GM12873 (cell line): Measurements from ENCODE around the gene C1orf56.
A peak's percentile ranks its signal among the peaks of the same experiment; 100 is the strongest.

ENCODE experiments used
- TF ChIP-seq, protein P1 (sequence below): IDR thresholded peaks from 2 replicates; pipeline ENCODE4 v1.5.1; 2012; ENCODE audit warnings: low read depth, mild to moderate bottlenecking, moderate library complexity, low read length, control low read depth; ENCODE audit not compliant: insufficient read depth; ENCODE audit errors: missing control alignments

Gene C1orf56

DNA sequence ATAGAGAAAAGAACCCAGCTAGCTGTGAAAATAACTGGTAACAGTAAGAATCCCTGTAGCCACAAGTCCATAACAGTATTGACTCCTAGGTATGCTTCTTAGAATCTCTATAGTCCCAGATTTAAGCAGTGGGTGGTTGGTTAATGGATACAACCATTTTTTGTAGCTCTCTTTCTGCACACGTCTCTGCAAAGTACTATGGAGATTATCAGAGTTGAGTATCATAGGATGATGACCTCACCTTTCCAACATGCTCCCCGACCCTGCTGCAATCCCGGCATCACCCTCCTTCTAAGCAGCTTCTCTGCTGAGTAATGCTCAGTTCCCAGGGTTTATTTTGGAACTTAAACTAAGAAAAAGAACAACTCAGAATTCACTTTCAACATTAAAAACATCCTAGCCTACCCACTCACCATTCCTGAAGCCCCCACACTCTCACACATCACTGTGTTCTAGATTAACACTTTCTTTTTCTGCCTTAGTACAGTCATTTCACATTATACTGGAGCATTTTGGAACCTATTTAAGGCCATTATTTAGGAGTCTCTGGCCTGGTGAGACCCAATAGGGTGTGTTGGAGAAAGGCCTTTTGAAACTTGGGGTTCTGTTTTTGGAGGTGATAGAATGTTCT is 15.3 kb downstream of the C1orf56 start:
- TF ChIP-seq, protein P1, sequence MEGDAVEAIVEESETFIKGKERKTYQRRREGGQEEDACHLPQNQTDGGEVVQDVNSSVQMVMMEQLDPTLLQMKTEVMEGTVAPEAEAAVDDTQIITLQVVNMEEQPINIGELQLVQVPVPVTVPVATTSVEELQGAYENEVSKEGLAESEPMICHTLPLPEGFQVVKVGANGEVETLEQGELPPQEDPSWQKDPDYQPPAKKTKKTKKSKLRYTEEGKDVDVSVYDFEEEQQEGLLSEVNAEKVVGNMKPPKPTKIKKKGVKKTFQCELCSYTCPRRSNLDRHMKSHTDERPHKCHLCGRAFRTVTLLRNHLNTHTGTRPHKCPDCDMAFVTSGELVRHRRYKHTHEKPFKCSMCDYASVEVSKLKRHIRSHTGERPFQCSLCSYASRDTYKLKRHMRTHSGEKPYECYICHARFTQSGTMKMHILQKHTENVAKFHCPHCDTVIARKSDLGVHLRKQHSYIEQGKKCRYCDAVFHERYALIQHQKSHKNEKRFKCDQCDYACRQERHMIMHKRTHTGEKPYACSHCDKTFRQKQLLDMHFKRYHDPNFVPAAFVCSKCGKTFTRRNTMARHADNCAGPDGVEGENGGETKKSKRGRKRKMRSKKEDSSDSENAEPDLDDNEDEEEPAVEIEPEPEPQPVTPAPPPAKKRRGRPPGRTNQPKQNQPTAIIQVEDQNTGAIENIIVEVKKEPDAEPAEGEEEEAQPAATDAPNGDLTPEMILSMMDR, result no peak

GRCh38 chr1:151065089-151065645 is 17.6 kb downstream of the C1orf56 start:
- TF ChIP-seq, protein P1, result no peak

DNA sequence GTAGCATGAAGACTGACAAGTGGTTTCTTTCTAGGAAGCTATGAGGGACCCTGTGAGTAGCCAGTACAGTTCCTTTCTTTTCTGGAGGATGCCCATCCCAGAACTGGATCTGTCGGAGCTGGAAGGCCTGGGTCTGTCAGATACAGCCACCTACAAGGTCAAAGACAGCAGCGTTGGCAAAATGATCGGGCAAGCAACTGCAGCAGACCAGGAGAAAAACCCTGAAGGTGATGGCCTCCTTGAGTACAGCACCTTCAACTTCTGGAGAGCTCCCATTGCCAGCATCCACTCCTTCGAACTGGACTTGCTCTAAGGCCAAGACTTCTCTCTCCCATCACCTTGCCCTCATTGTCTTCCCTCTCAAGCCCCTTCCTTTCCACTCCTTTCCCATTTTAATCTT is 19.6 kb downstream of the C1orf56 start:
- TF ChIP-seq, protein P1, result no peak

- TF ChIP-seq, protein P1, result no peak
These were observed 21.5 kb downstream of the C1orf56 start for GRCh38 chr1:151069103-151069486.

- TF ChIP-seq, protein P1, result peak; percentile 94
These were observed 23.1 kb downstream of the C1orf56 start, which contains the start of gene GABPB2 for GRCh38 chr1:151070474-151071276. Gene GABPB2 (plus strand): TSS chr1:151070761. CDS start chr1:151088190, 17,429 bp downstream.

- TF ChIP-seq, protein P1, result no peak
These were observed 24.7 kb downstream of the C1orf56 start for GRCh38 chr1:151072224-151072623.

DNA sequence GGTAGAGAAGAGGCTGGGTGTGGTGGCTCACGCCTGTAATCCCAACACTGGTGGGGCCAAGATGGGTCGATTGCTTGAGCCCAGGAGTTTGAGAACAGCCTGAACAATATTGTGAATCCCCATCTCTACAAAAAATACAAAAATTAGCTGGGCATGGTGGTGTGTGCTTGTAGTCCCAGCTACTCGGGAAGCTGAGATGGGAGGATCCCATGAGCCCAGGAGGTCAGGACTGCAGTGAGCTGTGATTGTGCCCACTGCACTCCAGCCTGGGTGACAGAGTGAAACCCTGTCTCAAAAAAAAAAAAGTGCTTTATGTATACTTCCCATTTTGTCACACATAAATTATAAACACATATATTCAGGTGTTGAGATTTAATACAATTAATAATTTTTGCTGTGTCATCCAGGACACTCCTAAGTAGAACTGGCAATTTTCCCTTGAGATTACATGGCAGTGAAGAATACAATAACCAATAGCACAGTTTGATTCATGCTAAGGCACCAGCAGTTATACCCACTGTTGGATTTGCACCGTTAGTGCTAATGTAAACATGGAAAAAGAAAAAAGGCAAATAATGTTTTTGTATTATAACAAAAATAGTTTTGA is 38.5 kb downstream of the C1orf56 start:
- TF ChIP-seq, protein P1, result no peak
